ENCODE results near the gene TNRC18. TPM values are rescaled to one million over a fixed set of nuclear protein-coding genes. Genes with fewer than 3 reads are reported as not detected.
"Not testable (repeated sequence)": the region's sequence is repeated elsewhere in the genome, so short reads cannot be mapped to it uniquely, and the experiment has no call there.

TNRC18 gene, protein sequence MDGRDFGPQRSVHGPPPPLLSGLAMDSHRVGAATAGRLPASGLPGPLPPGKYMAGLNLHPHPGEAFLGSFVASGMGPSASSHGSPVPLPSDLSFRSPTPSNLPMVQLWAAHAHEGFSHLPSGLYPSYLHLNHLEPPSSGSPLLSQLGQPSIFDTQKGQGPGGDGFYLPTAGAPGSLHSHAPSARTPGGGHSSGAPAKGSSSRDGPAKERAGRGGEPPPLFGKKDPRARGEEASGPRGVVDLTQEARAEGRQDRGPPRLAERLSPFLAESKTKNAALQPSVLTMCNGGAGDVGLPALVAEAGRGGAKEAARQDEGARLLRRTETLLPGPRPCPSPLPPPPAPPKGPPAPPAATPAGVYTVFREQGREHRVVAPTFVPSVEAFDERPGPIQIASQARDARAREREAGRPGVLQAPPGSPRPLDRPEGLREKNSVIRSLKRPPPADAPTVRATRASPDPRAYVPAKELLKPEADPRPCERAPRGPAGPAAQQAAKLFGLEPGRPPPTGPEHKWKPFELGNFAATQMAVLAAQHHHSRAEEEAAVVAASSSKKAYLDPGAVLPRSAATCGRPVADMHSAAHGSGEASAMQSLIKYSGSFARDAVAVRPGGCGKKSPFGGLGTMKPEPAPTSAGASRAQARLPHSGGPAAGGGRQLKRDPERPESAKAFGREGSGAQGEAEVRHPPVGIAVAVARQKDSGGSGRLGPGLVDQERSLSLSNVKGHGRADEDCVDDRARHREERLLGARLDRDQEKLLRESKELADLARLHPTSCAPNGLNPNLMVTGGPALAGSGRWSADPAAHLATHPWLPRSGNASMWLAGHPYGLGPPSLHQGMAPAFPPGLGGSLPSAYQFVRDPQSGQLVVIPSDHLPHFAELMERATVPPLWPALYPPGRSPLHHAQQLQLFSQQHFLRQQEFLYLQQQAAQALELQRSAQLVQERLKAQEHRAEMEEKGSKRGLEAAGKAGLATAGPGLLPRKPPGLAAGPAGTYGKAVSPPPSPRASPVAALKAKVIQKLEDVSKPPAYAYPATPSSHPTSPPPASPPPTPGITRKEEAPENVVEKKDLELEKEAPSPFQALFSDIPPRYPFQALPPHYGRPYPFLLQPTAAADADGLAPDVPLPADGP (N-terminal part only)
- 10 to 100 TPM; 32.0 to 53.6 TPM for total RNA-seq

DNA sequence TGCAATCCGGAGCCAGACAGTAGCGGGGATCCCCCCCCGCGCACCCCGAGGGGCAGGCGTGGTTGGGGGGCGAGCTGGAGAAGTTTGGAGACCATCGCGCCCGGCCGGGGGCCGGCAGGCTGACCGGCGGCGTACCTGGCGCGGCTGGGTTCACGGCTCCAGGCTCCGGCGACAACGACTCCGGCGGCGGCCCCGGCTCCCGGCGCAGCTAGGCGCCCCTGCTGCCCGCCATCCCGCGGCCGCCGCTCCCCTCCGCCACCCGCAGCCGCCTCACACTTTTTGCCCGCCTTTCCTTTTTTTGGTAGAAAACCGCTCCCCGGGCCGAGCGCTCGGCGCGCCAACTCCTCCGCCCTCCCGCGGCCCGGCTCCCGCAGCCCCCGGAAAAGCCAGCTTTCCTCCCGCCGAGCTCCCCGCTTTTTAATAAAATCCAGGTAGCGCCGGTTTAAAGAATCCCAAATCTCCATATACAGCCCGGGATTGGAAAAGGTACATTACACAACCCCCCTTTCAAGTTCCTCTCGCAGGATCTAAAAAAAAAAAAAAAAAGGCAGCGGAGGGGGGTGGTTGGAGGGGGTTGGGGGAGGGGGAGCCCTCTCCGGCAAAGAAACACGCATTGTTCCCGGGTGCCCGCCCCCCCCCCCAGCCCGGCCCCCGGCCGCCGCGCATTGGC lies at the start of gene TNRC18:
TSS of gene TNRC18 (minus strand) at position 529 of the 670 bp plus-strand sequence. CDS start 2,588 bp downstream, outside the sequence.
- H3K9me3 ChIP-seq: no peaks in the 10 kb centered on the region
- no peak for DNase-seq (ENCODE audit: low spot score)
- peak within 1 kb of the TSS; percentile 91 to 97 for H3K4me3 ChIP-seq
- TF ChIP-seq, protein P1, sequence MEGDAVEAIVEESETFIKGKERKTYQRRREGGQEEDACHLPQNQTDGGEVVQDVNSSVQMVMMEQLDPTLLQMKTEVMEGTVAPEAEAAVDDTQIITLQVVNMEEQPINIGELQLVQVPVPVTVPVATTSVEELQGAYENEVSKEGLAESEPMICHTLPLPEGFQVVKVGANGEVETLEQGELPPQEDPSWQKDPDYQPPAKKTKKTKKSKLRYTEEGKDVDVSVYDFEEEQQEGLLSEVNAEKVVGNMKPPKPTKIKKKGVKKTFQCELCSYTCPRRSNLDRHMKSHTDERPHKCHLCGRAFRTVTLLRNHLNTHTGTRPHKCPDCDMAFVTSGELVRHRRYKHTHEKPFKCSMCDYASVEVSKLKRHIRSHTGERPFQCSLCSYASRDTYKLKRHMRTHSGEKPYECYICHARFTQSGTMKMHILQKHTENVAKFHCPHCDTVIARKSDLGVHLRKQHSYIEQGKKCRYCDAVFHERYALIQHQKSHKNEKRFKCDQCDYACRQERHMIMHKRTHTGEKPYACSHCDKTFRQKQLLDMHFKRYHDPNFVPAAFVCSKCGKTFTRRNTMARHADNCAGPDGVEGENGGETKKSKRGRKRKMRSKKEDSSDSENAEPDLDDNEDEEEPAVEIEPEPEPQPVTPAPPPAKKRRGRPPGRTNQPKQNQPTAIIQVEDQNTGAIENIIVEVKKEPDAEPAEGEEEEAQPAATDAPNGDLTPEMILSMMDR (IDR thresholded peaks at IDR 0.05): no peak
- no peaks in the 10 kb centered on the region for H3K36me3 ChIP-seq
- no peaks in the 10 kb centered on the region for H3K27me3 ChIP-seq
- peak within 1 kb of the TSS; percentile 99 to 100 for H3K27ac ChIP-seq
- H3K4me1 ChIP-seq: peaks cover 0 to 18% of the 10 kb centered on the region in 2 donors

DNA sequence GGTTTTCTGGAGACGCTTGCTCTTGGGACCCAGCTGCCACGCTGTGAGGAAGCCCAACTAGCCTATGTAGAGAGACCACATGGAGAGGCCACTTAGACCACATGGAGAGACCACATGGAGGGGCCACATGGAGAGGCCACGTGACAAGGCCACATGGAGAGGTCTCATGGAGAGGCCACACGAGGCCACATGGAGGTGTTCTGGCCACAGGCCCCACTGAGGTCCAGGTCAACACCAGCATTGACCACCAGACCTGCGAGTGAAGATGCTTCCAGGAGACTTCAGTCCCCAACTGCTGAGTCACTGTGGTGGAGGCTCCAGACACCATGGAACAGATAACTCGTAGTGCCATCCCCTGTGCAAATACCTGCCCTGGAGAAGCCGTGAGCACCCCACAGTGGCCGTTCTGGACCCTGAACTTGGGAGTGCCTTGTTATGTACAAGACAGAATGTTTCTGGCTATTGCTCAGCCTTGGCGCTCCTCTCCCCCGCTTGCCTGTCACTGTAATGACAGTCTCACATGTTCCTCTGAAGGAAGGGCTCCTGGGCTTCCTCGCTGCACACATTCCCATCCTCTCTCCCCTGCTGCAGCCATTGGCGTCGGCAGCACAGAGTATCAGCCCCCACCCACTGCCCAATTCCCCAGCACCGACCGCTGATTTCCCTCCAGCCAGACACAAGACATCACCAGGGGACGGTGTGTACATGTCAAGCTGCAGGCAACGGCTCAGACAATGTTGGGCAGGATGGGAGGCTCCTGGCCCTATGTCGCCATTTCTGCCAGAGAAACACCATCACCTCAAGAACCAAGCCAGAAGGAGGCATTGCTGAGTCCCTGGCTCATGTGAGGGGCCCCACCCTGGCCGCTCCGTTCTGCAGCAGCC lies 49.0 kb upstream of the TNRC18 start:
- Histone ChIP-seq H3K27ac (no peak overlapping the region), H3K27me3 (no peaks in the 10 kb centered on the region), H3K4me1 (peaks cover 0 to 8% of the 10 kb centered on the region in 2 donors), H3K36me3 (no peaks in the 10 kb centered on the region), H3K4me3 (no peak overlapping the region), H3K9me3 (no peaks in the 10 kb centered on the region)
- DNase-seq (ENCODE audit: low spot score): no peak
- TF ChIP-seq, protein P1 (IDR thresholded peaks at IDR 0.05): no peak

DNA sequence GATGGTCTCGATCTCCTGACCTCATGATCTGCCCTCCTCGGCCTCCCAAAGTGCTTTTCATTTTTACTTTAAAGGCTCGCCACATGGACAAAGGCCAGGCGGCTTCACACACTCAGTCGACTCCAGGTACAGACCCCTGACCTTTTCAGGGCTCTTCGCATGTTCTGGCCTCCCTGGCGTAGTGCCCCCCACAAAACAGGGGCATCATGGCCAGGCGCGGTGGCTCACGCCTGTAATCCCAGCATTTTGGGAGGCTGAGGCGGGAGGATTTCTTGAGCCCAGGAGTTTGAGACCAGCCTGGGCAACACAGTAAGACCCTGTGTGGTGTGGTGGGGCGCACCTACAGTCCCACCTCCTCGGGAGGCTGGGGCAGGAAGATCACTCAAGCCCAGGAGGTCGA lies 48.0 kb upstream of the TNRC18 start:
- H3K4me3 ChIP-seq; H3K9me3 ChIP-seq; H3K36me3 ChIP-seq; H3K27me3 ChIP-seq; DNase-seq (ENCODE audit: low spot score); H3K4me1 ChIP-seq; H3K27ac ChIP-seq: not testable (repeated sequence)

DNA sequence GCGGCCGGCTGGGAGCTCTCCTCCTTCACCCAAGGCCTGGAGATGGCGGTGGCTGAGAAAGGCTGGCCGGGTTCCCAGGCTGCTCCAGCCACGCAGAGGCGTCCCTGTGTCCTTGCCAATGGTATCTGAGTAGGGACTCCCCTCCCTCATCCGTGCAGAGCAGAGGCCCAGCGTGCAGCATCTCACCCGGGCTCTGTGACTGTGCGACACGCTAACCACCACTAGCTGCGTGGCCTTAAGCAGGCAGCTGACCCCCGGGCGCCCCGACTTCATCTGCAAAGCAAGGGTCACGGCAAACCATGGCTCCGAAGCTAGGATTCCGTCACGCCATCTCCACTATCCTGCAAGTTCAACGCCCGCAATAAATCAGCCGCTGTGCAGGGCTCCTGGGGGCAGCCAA lies 47.2 kb upstream of the TNRC18 start:
- Histone ChIP-seq H3K9me3 (no peaks in the 10 kb centered on the region), H3K4me1 (peaks cover 0 to 8% of the 10 kb centered on the region in 2 donors), H3K27me3 (no peaks in the 10 kb centered on the region), H3K27ac (no peak overlapping the region), H3K36me3 (no peaks in the 10 kb centered on the region), H3K4me3 (no peak overlapping the region)
- no peak for DNase-seq (ENCODE audit: low spot score)
- TF ChIP-seq, protein P1 (IDR thresholded peaks at IDR 0.05): no peak

DNA sequence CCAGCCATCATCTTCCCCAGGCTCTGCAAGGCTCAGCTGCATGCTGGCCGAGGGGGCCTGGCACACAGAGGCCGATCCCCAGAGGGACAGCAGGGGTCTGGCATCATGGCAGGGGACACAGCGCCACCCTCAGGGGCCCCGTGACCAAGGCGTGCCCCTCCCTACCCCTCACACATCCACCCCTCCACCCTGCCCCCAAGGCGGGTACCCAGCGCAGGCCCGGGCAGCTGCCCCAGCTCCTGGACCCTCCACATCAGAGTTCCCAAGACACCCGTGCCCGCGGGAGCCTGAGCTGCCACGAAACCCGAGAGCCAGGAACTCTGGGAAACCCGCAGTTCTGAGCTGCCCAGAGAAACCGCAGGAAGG lies 46.5 kb upstream of the TNRC18 start:
- TF ChIP-seq, protein P1 (IDR thresholded peaks at IDR 0.05): no peak
- Histone ChIP-seq H3K36me3 (no peaks in the 10 kb centered on the region), H3K4me3 (no peak overlapping the region), H3K9me3 (no peaks in the 10 kb centered on the region), H3K27me3 (no peaks in the 10 kb centered on the region), H3K27ac (no peak overlapping the region), H3K4me1 (peaks cover 0 to 8% of the 10 kb centered on the region in 2 donors)
- no peak for DNase-seq (ENCODE audit: low spot score)
